Measurements from ENCODE around the gene CD80.
"Not testable (repeated sequence)": the region's sequence is repeated elsewhere in the genome, so short reads cannot be mapped to it uniquely, and the experiment has no call there.

Gene CD80

DNA sequence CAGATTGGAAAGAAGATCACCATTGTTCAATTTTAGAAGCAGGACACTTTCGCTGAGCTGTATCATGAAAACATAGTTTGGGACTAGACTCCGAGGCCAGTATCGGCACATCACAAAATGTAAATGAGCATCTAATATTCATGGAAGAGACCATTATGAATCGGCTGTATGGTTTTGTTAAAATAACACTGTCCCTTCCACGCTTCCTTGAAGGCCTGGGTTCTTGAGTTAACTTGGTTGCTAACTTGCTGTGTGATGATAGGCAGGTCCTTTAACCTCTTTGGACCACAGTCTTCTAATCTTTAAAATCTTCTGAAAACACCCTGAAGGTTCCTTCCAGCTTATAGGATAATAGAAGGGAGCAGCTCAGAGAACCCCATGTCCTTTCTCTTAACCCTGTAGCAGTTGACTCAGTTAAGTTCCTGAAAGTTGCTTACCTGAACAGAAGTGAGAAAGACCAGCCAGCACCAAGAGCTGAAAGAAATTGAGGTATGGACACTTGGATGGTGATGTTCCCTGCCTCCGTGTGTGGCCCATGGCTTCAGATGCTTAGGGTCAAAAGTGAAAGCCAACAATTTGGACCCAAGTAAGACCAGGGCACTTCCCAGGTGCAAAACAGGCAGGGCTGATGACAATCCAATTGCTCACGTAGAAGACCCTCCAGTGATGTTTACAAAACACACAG is 2.1 kb downstream of the CD80 start:
- TF ChIP-seq, protein P1, sequence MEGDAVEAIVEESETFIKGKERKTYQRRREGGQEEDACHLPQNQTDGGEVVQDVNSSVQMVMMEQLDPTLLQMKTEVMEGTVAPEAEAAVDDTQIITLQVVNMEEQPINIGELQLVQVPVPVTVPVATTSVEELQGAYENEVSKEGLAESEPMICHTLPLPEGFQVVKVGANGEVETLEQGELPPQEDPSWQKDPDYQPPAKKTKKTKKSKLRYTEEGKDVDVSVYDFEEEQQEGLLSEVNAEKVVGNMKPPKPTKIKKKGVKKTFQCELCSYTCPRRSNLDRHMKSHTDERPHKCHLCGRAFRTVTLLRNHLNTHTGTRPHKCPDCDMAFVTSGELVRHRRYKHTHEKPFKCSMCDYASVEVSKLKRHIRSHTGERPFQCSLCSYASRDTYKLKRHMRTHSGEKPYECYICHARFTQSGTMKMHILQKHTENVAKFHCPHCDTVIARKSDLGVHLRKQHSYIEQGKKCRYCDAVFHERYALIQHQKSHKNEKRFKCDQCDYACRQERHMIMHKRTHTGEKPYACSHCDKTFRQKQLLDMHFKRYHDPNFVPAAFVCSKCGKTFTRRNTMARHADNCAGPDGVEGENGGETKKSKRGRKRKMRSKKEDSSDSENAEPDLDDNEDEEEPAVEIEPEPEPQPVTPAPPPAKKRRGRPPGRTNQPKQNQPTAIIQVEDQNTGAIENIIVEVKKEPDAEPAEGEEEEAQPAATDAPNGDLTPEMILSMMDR (IDR thresholded peaks at IDR 0.05; ENCODE audit: unreplicated experiment in 3 of 3) = no peak
- no peaks in the 10 kb centered on the region for H3K9me3 Mint-ChIP-seq
- H3K36me3 Mint-ChIP-seq (ENCODE audit: low read depth) = no peaks in the 10 kb centered on the region
- H3K27ac Mint-ChIP-seq = no peak overlapping the region
- no peak overlapping the region for H3K4me3 Mint-ChIP-seq
- H3K4me1 Mint-ChIP-seq = no peaks in the 10 kb centered on the region
- peaks cover 4% of the 10 kb centered on the region for H3K27me3 Mint-ChIP-seq (ENCODE audit: low read depth)

DNA sequence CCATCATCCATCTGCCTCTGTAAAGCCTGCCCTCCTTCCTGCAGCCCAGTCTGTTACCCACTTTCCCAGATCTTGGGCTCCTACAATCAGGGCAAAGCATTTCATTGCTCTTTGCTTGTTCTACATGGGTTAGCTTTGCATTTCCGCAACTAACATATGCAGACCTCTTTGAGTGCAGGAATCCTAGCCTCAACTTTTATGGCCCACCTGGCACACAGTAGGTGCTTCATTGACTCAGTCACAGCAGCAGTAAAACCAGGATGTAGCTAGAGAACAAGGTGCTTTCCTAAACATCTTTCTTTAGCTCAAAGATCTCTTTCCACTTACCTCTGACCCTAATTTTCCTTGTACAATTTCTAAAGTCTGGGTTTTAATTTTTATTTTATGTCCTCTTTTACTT is 3.5 kb downstream of the CD80 start:
- no peak overlapping the region for H3K4me3 Mint-ChIP-seq
- no peak overlapping the region for H3K27ac Mint-ChIP-seq
- no peaks in the 10 kb centered on the region for H3K36me3 Mint-ChIP-seq (ENCODE audit: low read depth)
- no peaks in the 10 kb centered on the region for H3K4me1 Mint-ChIP-seq
- TF ChIP-seq, protein P1 (IDR thresholded peaks at IDR 0.05; ENCODE audit: unreplicated experiment in 3 of 3) = no peak
- no peaks in the 10 kb centered on the region for H3K9me3 Mint-ChIP-seq
- H3K27me3 Mint-ChIP-seq (ENCODE audit: low read depth) = peaks cover 4% of the 10 kb centered on the region

DNA sequence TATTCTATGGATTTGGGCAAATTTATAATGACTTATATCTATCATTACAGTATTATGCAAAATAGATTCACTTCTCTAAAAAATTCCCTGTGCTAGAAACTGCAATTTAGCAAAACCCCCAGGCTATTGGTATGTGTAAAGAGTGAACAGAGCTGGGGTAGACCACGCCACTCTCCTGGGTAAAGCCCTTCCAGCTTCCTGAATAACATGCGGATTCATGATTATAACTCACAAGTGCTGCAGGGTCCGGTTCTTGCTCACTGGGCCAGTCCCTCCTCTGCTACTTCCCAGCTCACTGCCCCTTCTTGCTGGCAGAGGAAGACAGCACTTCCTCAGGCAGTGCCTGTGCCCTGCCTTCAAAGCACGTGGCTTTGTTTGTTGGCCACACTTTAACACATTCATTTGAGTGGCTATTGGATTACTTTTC is 4.1 kb downstream of the CD80 start:
- Mint-ChIP-seq H3K4me1 (no peaks in the 10 kb centered on the region), H3K27ac (no peak overlapping the region), H3K27me3 (ENCODE audit: low read depth) (peaks cover 4% of the 10 kb centered on the region), H3K4me3 (no peak overlapping the region), H3K9me3 (no peaks in the 10 kb centered on the region), H3K36me3 (ENCODE audit: low read depth) (no peaks in the 10 kb centered on the region)
- TF ChIP-seq, protein P1 (IDR thresholded peaks at IDR 0.05; ENCODE audit: unreplicated experiment in 3 of 3) = no peak

DNA sequence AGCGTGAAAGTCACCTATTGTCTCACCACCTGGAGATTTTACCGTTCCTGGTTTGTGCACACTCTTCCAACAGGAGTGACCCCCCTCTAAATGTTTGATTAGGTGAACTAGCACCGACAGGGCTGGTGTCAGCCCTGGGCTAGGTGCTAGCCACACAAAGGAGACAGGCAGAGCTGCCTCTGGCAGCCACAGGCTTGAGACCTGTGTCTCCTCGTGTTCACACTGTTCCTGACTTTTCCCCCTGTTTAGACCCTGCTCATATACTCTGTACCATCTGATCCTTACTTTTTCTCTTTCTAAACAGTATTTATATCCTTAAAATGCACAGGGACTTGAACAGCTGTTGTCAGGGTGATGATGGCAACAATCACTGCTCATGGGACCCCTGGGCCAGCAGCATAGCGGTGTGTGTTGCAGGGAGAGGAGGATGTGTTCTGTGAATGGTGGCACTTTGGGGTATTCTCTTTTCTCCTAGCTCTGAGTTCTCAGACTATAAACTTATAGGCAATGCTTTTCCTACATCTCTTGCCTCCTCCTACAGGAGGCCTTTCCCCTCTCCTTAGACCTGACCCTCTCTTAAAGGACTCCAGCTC is 5.5 kb downstream of the CD80 start:
- Mint-ChIP-seq H3K27ac (no peak overlapping the region), H3K27me3 (ENCODE audit: low read depth) (peaks cover 4% of the 10 kb centered on the region), H3K4me3 (no peak overlapping the region), H3K4me1 (no peaks in the 10 kb centered on the region), H3K9me3 (no peaks in the 10 kb centered on the region), H3K36me3 (ENCODE audit: low read depth) (no peaks in the 10 kb centered on the region)
- TF ChIP-seq, protein P1 (IDR thresholded peaks at IDR 0.05; ENCODE audit: unreplicated experiment in 3 of 3) = no peak

DNA sequence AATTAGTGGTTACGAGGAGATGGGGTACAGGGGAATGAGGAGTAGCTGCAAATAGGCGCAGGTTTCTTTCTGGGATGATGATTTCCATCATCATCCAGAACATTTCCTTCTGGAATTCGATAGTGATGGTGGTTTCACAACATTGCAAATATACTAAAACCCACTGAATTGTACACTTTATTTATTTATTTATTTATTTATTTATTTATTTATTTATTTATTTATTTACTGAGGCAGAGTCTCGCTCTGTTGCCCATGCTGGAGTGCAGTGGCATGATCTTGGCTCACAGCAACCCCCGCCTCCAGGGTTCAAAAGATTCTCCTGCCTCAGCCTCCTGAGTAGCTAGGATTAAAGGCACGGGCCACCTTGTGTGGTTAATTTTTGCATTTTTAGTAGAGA is 6.5 kb downstream of the CD80 start:
- not testable (repeated sequence) for H3K9me3 Mint-ChIP-seq; H3K4me1 Mint-ChIP-seq; H3K27ac Mint-ChIP-seq; H3K27me3 Mint-ChIP-seq (ENCODE audit: low read depth); H3K36me3 Mint-ChIP-seq (ENCODE audit: low read depth); H3K4me3 Mint-ChIP-seq

DNA sequence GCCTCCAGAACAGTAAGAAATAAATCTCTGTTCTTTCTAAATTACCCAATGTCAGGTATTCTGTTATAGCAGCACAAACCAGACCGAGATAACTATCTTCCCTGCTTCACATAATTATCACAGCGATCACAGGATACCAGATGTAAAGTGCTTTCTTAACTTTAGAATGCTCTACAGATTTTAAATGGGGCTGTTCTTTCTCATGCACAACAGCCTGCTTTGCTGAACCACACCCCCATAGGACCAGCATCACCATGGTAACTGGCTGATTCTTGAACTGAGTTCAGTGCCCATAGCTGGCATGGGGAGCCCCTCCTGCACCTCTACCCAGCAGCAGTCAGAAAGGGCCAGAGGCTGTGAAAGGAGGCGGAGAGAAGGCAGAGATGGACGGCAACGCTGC is 7.8 kb downstream of the CD80 start:
- Mint-ChIP-seq H3K4me1 (no peaks in the 10 kb centered on the region), H3K27me3 (ENCODE audit: low read depth) (peaks cover 4% of the 10 kb centered on the region), H3K36me3 (ENCODE audit: low read depth) (no peaks in the 10 kb centered on the region), H3K4me3 (no peak overlapping the region), H3K27ac (no peak overlapping the region), H3K9me3 (no peaks in the 10 kb centered on the region)
- TF ChIP-seq, protein P1 (IDR thresholded peaks at IDR 0.05; ENCODE audit: unreplicated experiment in 3 of 3) = no peak

Data from nephron (organoid).